Stomach (tissue), 4 donors: Measurements from ENCODE around the gene SAMD7.

Experiments
- CTCF ChIP-seq, 7 experiments: fragments of 450-650 bp in 4 of 7; fragments of 200-600 bp in 3 of 7; sonication (generic) in 3 of 7; IDR thresholded peaks; one replicate each; pipeline ENCODE4 v1.5.1; 2016 to 2019; ENCODE audit warnings: antibody characterized with exemption in 7 of 7, control low read depth in 2 of 7, mild to moderate bottlenecking in 1 of 7
- EP300 ChIP-seq: sonication (generic); formaldehyde crosslinking; IDR thresholded peaks from one replicate; pipeline ENCODE4 v1.6.1; 2017; ENCODE audit warnings: antibody characterized with exemption
- POLR2AphosphoS5 ChIP-seq, 3 donors: sonication (generic); formaldehyde crosslinking; IDR thresholded peaks; one replicate each; pipeline ENCODE4 v1.6.1; 2016; ENCODE audit warnings: antibody characterized with exemption in 3 of 3

- TF ChIP-seq CTCF (IDR thresholded peaks at IDR 0.05): no peak
- TF ChIP-seq POLR2AphosphoS5 (IDR thresholded peaks at IDR 0.05): no peak
- no peak for TF ChIP-seq EP300
Measured at GRCh38 chr3:169984292-169984691, 72.9 kb downstream of the SAMD7 start.
